ENCODE data around the gene ATXN7. TPM values are rescaled to one million over a fixed set of nuclear protein-coding genes. Genes with fewer than 3 reads are reported as not detected.

ATXN7 gene
- polyA plus RNA-seq, 3 donors = 2.7 to 29.5 (median 3.2) TPM

- Histone ChIP-seq H3K27me3 (ENCODE audit: control insufficient read depth in 2 of 2, insufficient read depth in 2 of 2, low read length in 2 of 2) (no peaks in the 10 kb centered on the region), H2AFZ (ENCODE audit: insufficient read depth, low read depth, low read length, poor library complexity, severe bottlenecking) (no peak overlapping the region), H3K9me3 (replicated peaks in 1 of 2; ENCODE audit: control insufficient read depth in 1 of 2, insufficient read depth in 1 of 2, low read length in 2 of 2) (no peaks in the 10 kb centered on the region), H3K4me3 (replicated peaks in 1 of 3; ENCODE audit: low read depth in 2 of 3, low read length in 3 of 3) (peak overlapping the region in 1 of 3 experiments; percentile 45), H3K9ac (ENCODE audit: insufficient read depth, low read length, poor library complexity, severe bottlenecking) (no peak overlapping the region), H3K79me2 (ENCODE audit: insufficient read depth, low read length) (peaks cover 90% of the 10 kb centered on the region), H3K4me1 (ENCODE audit: control insufficient read depth in 1 of 2, insufficient read depth in 2 of 2, low read length in 2 of 2) (peaks cover 65 to 87% of the 10 kb centered on the region in 2 donors), H4K20me1 (ENCODE audit: insufficient read depth, low read length) (peaks cover 63% of the 10 kb centered on the region), H3K36me3 (replicated peaks in 1 of 2; ENCODE audit: control insufficient read depth in 1 of 2, insufficient read depth in 2 of 2, low read length in 2 of 2) (peaks cover 0 to 15% of the 10 kb centered on the region in 2 donors), H3K27ac (ENCODE audit: low read depth in 1 of 2, low read length in 2 of 2) (peak overlapping the region; percentile 61 to 74), H3K4me2 (replicated peaks; ENCODE audit: extremely low read depth, low read length, poor library complexity, severe bottlenecking) (peak overlapping the region; percentile 45)
- no peaks in the 10 kb centered on the region for H3K9me3 Mint-ChIP-seq
- peak overlapping the region; percentile 10 to 82 for H3K4me3 Mint-ChIP-seq
- H3K4me1 Mint-ChIP-seq = peaks cover 92% of the 10 kb centered on the region
- peaks cover 36 to 65% of the 10 kb centered on the region in 2 donors for H3K36me3 Mint-ChIP-seq
- peak; percentile 30 to 52 (median 30) for DNase-seq
- intact Hi-C loops (cut with micrococcal nuclease) = no loop called here
- 0% methylated on average over 2 of the region's 10 CpGs for WGBS (ENCODE audit: insufficient coverage)
- no peak for TF ChIP-seq CTCF (IDR thresholded peaks at IDR 0.05)
- H3K27me3 Mint-ChIP-seq (ENCODE audit: low read depth in 3 of 3) = peaks cover 0 to 2% (median 0%) of the 10 kb centered on the region in 3 donors
- peak overlapping the region; percentile 82 to 89 (median 86) for H3K27ac Mint-ChIP-seq
Observed at GRCh38 chr3:63927422-63928280, 64.0 kb downstream of the ATXN7 start.

- H3K36me3 Mint-ChIP-seq = peaks cover 21 to 37% of the 10 kb centered on the region in 2 donors
- H3K4me3 ChIP-seq (replicated peaks in 1 of 3; ENCODE audit: low read depth in 2 of 3, low read length in 3 of 3) = no peak overlapping the region
- peaks cover 70% of the 10 kb centered on the region for H3K79me2 ChIP-seq (ENCODE audit: insufficient read depth, low read length)
- peaks cover 92% of the 10 kb centered on the region for H3K4me1 Mint-ChIP-seq
- no peaks in the 10 kb centered on the region for H3K9me3 Mint-ChIP-seq
- peaks cover 0 to 4% of the 10 kb centered on the region in 2 donors for H3K36me3 ChIP-seq (replicated peaks in 1 of 2; ENCODE audit: control insufficient read depth in 1 of 2, insufficient read depth in 2 of 2, low read length in 2 of 2)
- H3K27me3 ChIP-seq (ENCODE audit: control insufficient read depth in 2 of 2, insufficient read depth in 2 of 2, low read length in 2 of 2) = no peaks in the 10 kb centered on the region
- no peak overlapping the region for H3K9ac ChIP-seq (ENCODE audit: insufficient read depth, low read length, poor library complexity, severe bottlenecking)
- peak overlapping the region in 4 of 7 donors; percentile 9 to 57 (median 31) for H3K27ac Mint-ChIP-seq
- DNase-seq = no peak
- H3K4me3 Mint-ChIP-seq = no peak overlapping the region
- intact Hi-C loops (cut with micrococcal nuclease) = loop anchor here in 1 of 2 donors (5.0 kb wide), 1 partner anchor 36 kb away; no protein-coding TSS in a partner anchor
- H2AFZ ChIP-seq (ENCODE audit: insufficient read depth, low read depth, low read length, poor library complexity, severe bottlenecking) = no peak overlapping the region
- TF ChIP-seq CTCF (IDR thresholded peaks at IDR 0.05) = no peak
- no CpG with 5 or more reads among the region's 3 CpGs for WGBS (ENCODE audit: insufficient coverage)
- peak overlapping the region in 1 of 2 donors; percentile 79 for H3K27ac ChIP-seq (ENCODE audit: low read depth in 1 of 2, low read length in 2 of 2)
- H3K9me3 ChIP-seq (replicated peaks in 1 of 2; ENCODE audit: control insufficient read depth in 1 of 2, insufficient read depth in 1 of 2, low read length in 2 of 2) = no peaks in the 10 kb centered on the region
- H3K27me3 Mint-ChIP-seq (ENCODE audit: low read depth in 3 of 3) = peaks cover 0 to 2% (median 0%) of the 10 kb centered on the region in 3 donors
- peaks cover 72 to 87% of the 10 kb centered on the region in 2 donors for H3K4me1 ChIP-seq (ENCODE audit: control insufficient read depth in 1 of 2, insufficient read depth in 2 of 2, low read length in 2 of 2)
- no peak overlapping the region for H3K4me2 ChIP-seq (replicated peaks; ENCODE audit: extremely low read depth, low read length, poor library complexity, severe bottlenecking)
- H4K20me1 ChIP-seq (ENCODE audit: insufficient read depth, low read length) = peaks cover 45% of the 10 kb centered on the region
Observed at GRCh38 chr3:63931290-63931689, 67.6 kb downstream of the ATXN7 start.
